ENCODE data around the gene GARIN3. TPM values are rescaled to one million over a fixed set of nuclear protein-coding genes. Genes with fewer than 3 reads are reported as not detected.
"Not testable (repeated sequence)": the region's sequence is repeated elsewhere in the genome, so short reads cannot be mapped to it uniquely, and the experiment has no call there.

Gene GARIN3
- total RNA-seq, 1 experiment from 2014 or later = not detected

DNA sequence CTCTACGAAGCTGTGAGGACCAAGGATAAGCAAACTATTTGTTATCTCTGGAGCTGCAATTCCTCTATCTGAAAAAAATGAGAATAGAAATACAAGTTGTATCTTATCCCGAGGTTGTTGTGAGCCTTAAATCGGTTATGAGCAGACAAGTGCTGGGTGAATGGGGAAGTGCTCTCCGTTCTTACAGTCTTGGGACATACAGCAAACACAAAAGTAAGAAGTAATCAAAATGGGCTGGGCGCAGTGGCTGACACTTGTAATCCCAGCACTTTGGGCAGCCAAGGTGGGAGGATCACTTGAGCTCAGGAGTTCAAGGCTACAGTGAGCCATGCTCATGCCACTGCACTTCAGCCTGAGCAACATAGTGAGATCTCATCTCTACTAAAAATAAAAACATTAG lies 46.2 kb upstream of the GARIN3 start:
- no TSS peak for BruUV-seq (replicated peaks)
- no peaks in the 10 kb centered on the region for H3K4me1 ChIP-seq (ENCODE audit: control insufficient read depth, insufficient read depth, low read length)
- DNase-seq (ENCODE audit: low read depth, low spot score) (no peak), ATAC-seq (no peak)
- no peaks in the 10 kb centered on the region for H3K36me3 ChIP-seq (ENCODE audit: control insufficient read depth, insufficient read depth, low read length)
- no peaks in the 10 kb centered on the region for H3K9me3 ChIP-seq (ENCODE audit: control insufficient read depth, insufficient read depth, low read depth, low read length)
- intact Hi-C loops (cut with micrococcal nuclease; ENCODE audit: unreplicated experiment) (no loop called here), in situ Hi-C loops (cut with HindIII; ENCODE audit: low pct_unique_long_range_greater_than_20kb, low sequenced_read_pairs) (no loop called here)
- no peak overlapping the region for H3K4me3 ChIP-seq (ENCODE audit: low read depth in 2 of 2, low read length in 2 of 2)
- H3K27ac ChIP-seq (ENCODE audit: low read length) = no peak overlapping the region
- ChIA-PET CTCF (no interaction called here), POLR2A (no interaction called here)
- TF ChIP-seq, protein P1, sequence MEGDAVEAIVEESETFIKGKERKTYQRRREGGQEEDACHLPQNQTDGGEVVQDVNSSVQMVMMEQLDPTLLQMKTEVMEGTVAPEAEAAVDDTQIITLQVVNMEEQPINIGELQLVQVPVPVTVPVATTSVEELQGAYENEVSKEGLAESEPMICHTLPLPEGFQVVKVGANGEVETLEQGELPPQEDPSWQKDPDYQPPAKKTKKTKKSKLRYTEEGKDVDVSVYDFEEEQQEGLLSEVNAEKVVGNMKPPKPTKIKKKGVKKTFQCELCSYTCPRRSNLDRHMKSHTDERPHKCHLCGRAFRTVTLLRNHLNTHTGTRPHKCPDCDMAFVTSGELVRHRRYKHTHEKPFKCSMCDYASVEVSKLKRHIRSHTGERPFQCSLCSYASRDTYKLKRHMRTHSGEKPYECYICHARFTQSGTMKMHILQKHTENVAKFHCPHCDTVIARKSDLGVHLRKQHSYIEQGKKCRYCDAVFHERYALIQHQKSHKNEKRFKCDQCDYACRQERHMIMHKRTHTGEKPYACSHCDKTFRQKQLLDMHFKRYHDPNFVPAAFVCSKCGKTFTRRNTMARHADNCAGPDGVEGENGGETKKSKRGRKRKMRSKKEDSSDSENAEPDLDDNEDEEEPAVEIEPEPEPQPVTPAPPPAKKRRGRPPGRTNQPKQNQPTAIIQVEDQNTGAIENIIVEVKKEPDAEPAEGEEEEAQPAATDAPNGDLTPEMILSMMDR (IDR thresholded peaks at IDR 0.05) = no peak
- TF ChIP-seq TCF7L2 (IDR thresholded peaks at IDR 0.05; ENCODE audit: low read depth, low read length) (no peak), SIN3A (IDR thresholded peaks at IDR 0.05; ENCODE audit: borderline replicate concordance, insufficient read depth, low read depth, low read length) (no peak), POLR2AphosphoS5 (IDR thresholded peaks at IDR 0.05; ENCODE audit: low read depth, low read length) (no peak)
- TF ChIP-seq, protein P2, sequence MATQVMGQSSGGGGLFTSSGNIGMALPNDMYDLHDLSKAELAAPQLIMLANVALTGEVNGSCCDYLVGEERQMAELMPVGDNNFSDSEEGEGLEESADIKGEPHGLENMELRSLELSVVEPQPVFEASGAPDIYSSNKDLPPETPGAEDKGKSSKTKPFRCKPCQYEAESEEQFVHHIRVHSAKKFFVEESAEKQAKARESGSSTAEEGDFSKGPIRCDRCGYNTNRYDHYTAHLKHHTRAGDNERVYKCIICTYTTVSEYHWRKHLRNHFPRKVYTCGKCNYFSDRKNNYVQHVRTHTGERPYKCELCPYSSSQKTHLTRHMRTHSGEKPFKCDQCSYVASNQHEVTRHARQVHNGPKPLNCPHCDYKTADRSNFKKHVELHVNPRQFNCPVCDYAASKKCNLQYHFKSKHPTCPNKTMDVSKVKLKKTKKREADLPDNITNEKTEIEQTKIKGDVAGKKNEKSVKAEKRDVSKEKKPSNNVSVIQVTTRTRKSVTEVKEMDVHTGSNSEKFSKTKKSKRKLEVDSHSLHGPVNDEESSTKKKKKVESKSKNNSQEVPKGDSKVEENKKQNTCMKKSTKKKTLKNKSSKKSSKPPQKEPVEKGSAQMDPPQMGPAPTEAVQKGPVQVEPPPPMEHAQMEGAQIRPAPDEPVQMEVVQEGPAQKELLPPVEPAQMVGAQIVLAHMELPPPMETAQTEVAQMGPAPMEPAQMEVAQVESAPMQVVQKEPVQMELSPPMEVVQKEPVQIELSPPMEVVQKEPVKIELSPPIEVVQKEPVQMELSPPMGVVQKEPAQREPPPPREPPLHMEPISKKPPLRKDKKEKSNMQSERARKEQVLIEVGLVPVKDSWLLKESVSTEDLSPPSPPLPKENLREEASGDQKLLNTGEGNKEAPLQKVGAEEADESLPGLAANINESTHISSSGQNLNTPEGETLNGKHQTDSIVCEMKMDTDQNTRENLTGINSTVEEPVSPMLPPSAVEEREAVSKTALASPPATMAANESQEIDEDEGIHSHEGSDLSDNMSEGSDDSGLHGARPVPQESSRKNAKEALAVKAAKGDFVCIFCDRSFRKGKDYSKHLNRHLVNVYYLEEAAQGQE (IDR thresholded peaks at IDR 0.05; ENCODE audit: insufficient read depth in 1 of 2, low read depth in 2 of 2, low read length in 1 of 2) = no peak
- no peaks in the 10 kb centered on the region for H3K27me3 ChIP-seq (ENCODE audit: control insufficient read depth, insufficient read depth, low read length)

DNA sequence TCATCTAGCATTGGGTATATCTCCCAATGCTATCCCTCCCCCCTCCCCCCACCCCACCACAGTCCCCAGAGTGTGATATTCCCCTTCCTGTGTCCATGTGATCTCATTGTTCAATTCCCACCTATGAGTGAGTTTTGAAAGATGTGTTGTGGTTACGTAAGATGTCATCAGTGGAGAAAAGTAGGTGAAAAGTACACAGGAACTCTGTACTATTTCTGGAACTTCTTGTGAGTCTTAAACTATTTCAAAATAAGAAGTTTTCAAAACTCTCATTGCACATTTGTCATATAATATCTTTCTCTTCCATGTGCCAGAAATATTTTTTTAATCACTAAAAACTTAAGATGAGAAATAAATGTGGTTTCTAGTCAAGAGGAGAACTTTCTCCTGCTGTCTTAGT lies 44.6 kb upstream of the GARIN3 start:
- DNase-seq (ENCODE audit: low read depth, low spot score); intact Hi-C loops (cut with micrococcal nuclease; ENCODE audit: unreplicated experiment); H3K27ac ChIP-seq (ENCODE audit: low read length); CTCF ChIA-PET; H3K4me3 ChIP-seq (ENCODE audit: low read depth in 2 of 2, low read length in 2 of 2); BruUV-seq (replicated peaks); H3K36me3 ChIP-seq (ENCODE audit: control insufficient read depth, insufficient read depth, low read length); ATAC-seq; H3K9me3 ChIP-seq (ENCODE audit: control insufficient read depth, insufficient read depth, low read depth, low read length); H3K27me3 ChIP-seq (ENCODE audit: control insufficient read depth, insufficient read depth, low read length); POLR2A ChIA-PET; H3K4me1 ChIP-seq (ENCODE audit: control insufficient read depth, insufficient read depth, low read length); in situ Hi-C loops (cut with HindIII; ENCODE audit: low pct_unique_long_range_greater_than_20kb, low sequenced_read_pairs): not testable (repeated sequence)

DNA sequence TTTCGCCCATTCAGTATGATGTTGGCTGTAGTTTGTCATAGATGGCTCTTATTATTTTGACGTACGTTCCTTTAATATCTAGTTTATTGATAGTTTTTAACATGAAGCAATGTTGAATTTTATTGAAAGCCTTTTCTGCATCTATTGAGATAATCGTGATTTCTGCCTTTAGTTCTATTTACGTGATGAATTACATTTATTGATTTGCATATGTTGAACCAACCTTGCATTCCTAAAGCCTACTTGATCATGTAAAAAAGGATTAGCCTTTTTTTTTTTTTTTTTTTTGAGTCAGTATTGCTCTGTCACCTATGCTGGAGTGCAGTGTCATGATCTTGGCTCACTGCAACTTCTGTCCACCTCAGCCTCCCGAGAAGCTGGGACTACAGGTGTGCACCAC lies 39.6 kb upstream of the GARIN3 start:
- intact Hi-C loops (cut with micrococcal nuclease; ENCODE audit: unreplicated experiment) = no loop called here
- no peak overlapping the region for H3K4me3 ChIP-seq (ENCODE audit: low read depth in 2 of 2, low read length in 2 of 2)
- no peak for TF ChIP-seq POLR2AphosphoS5 (IDR thresholded peaks at IDR 0.05; ENCODE audit: low read depth, low read length)
- no peak for TF ChIP-seq SIN3A (IDR thresholded peaks at IDR 0.05; ENCODE audit: borderline replicate concordance, insufficient read depth, low read depth, low read length)
- TF ChIP-seq, protein P1 (IDR thresholded peaks at IDR 0.05) = no peak
- TF ChIP-seq, protein P2 (IDR thresholded peaks at IDR 0.05; ENCODE audit: insufficient read depth in 1 of 2, low read depth in 2 of 2, low read length in 1 of 2) = no peak
- TF ChIP-seq TCF7L2 (IDR thresholded peaks at IDR 0.05; ENCODE audit: low read depth, low read length) = no peak
- no peaks in the 10 kb centered on the region for H3K9me3 ChIP-seq (ENCODE audit: control insufficient read depth, insufficient read depth, low read depth, low read length)
- H3K4me1 ChIP-seq (ENCODE audit: control insufficient read depth, insufficient read depth, low read length) = no peaks in the 10 kb centered on the region
- no peaks in the 10 kb centered on the region for H3K36me3 ChIP-seq (ENCODE audit: control insufficient read depth, insufficient read depth, low read length)
- BruUV-seq (replicated peaks) = no TSS peak
- H3K27me3 ChIP-seq (ENCODE audit: control insufficient read depth, insufficient read depth, low read length) = no peaks in the 10 kb centered on the region
- DNase-seq (ENCODE audit: low read depth, low spot score) (no peak), ATAC-seq (no peak)
- ChIA-PET POLR2A (interaction anchor here (0.7 kb wide), 1 partner anchor 50 kb away, joined by 3 read pairs; no protein-coding TSS in a partner anchor), CTCF (no interaction called here)
- H3K27ac ChIP-seq (ENCODE audit: low read length) = no peak overlapping the region
- in situ Hi-C loops (cut with HindIII; ENCODE audit: low pct_unique_long_range_greater_than_20kb, low sequenced_read_pairs) = no loop called here
